Central memory CD8-positive, alpha-beta T cell (primary cell): ENCODE results near the gene RPL29.

ENCODE experiments used
- ATAC-seq: fragments of 150-1000 bp; cut with Tn5 transposase; replicated peaks from 2 replicates; pipeline ENCODE4 v1.10.0; 2022; ENCODE audit warnings: mild to moderate bottlenecking, moderate FRiP score, moderate number of reproducible peaks; ENCODE audit not compliant: poor library complexity, severe bottlenecking; ENCODE audit errors: extremely low read depth
- DNase-seq, 2 donors: peaks; one replicate each; pipeline ENCODE4 v3.0.0; 2021; ENCODE audit warnings: low spot score in 2 of 2
- H3K27ac Mint-ChIP-seq: one replicate; pipeline ENCODE4 v1.8.0; 2022; ENCODE audit warnings: low read depth, mild to moderate bottlenecking, moderate library complexity, mixed read lengths
- H3K27me3 Mint-ChIP-seq: one replicate; pipeline ENCODE4 v1.8.0; 2022; ENCODE audit warnings: mixed read lengths
- H3K36me3 Mint-ChIP-seq: one replicate; pipeline ENCODE4 v1.8.0; 2022; ENCODE audit warnings: mild to moderate bottlenecking, moderate library complexity, mixed read lengths; ENCODE audit not compliant: insufficient read depth
- H3K4me1 Mint-ChIP-seq: one replicate; pipeline ENCODE4 v1.8.0; 2022; ENCODE audit warnings: mixed read lengths
- H3K4me3 Mint-ChIP-seq: one replicate; pipeline ENCODE4 v1.8.0; 2022; ENCODE audit warnings: mild to moderate bottlenecking, moderate library complexity, mixed read lengths
- H3K9me3 Mint-ChIP-seq: one replicate; pipeline ENCODE4 v1.8.0; 2022; ENCODE audit warnings: mixed read lengths

The RPL29 gene

DNA sequence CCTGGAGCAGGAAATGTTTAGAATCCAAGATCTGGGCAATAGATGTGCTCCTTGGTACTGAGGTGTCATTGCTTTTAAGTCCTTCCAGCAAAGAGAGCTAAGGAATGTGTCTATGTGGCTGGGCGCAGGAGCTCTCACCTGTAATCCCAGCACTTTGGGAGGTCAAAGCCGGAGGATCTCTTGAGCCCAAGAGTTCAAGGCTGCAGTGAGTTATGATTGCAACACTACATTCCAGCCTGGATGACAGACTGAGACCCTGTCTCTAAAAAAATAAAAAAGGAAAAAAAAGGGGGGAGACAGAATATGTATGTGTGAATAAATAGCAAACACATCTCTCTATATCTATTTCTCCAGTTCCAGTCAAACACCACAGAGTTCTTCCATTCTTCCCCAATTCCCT lies 44.8 kb downstream of the RPL29 start:
- Mint-ChIP-seq H3K4me1 (no peaks in the 10 kb centered on the region), H3K36me3 (no peaks in the 10 kb centered on the region), H3K4me3 (no peak overlapping the region), H3K27me3 (peaks cover 24% of the 10 kb centered on the region), H3K9me3 (no peaks in the 10 kb centered on the region), H3K27ac (no peak overlapping the region)
- ATAC-seq, result no peak
- DNase-seq, result no peak

DNA sequence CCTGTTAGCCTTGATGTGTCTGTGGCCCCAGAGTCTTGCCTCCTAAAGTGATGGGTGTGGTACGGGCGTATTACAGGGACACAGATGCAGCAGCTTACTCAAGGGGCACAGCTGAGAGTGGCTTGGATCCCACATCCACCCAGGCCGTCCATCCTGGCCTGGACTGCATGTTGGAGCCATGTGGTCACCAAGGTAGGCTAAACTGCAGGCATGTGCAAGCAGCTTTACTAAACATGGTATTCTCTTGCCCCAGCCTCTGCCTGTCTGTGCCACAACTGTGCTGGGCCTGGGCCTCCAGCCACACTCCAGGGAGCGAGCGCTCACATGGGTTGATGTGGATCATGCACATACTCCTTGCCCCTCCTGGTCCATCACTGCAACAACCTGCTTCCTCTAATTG lies 46.6 kb downstream of the RPL29 start:
- H3K36me3 Mint-ChIP-seq, result peaks cover 3% of the 10 kb centered on the region
- DNase-seq, result no peak
- no peak for ATAC-seq

DNA sequence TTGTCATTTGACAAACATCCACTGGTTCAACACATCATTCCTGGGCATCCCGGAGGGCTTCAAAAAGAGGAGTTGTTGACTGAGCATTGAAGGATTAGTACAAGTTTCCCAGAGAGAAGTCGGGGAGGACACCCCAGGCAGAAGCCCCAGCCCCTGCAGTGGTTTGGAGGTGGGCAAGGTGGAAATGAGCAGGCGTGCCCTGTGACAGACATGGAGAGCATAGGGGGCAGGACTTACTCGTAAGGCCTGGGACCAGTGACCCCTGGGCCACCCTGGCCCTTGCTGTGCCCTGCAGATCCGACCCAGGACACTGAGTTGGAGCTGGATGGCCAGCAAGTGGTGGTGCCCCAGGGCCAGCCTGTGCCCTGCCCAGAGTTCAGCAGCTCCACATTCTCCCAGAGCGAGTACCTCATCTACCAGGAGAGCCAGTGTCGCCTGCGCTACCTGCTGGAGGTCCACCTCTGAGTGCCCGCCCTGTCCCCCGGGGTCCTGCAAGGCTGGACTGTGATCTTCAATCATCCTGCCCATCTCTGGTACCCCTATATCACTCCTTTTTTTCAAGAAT lies 47.6 kb downstream of the RPL29 start:
- ATAC-seq, result no peak
- no peak overlapping the region for H3K27ac Mint-ChIP-seq
- peaks cover under 1% of the 10 kb centered on the region for H3K4me1 Mint-ChIP-seq
- peaks cover 2% of the 10 kb centered on the region for H3K27me3 Mint-ChIP-seq
- no peaks in the 10 kb centered on the region for H3K9me3 Mint-ChIP-seq
- no peak for DNase-seq
- peaks cover 3% of the 10 kb centered on the region for H3K36me3 Mint-ChIP-seq
- no peak overlapping the region for H3K4me3 Mint-ChIP-seq

More for the DNA sequence above, 46.6 kb downstream of the RPL29 start:
- no peak overlapping the region for H3K4me3 Mint-ChIP-seq
- H3K27ac Mint-ChIP-seq, result no peak overlapping the region
- H3K9me3 Mint-ChIP-seq, result no peaks in the 10 kb centered on the region
- H3K27me3 Mint-ChIP-seq, result peaks cover 12% of the 10 kb centered on the region
- no peaks in the 10 kb centered on the region for H3K4me1 Mint-ChIP-seq

DNA sequence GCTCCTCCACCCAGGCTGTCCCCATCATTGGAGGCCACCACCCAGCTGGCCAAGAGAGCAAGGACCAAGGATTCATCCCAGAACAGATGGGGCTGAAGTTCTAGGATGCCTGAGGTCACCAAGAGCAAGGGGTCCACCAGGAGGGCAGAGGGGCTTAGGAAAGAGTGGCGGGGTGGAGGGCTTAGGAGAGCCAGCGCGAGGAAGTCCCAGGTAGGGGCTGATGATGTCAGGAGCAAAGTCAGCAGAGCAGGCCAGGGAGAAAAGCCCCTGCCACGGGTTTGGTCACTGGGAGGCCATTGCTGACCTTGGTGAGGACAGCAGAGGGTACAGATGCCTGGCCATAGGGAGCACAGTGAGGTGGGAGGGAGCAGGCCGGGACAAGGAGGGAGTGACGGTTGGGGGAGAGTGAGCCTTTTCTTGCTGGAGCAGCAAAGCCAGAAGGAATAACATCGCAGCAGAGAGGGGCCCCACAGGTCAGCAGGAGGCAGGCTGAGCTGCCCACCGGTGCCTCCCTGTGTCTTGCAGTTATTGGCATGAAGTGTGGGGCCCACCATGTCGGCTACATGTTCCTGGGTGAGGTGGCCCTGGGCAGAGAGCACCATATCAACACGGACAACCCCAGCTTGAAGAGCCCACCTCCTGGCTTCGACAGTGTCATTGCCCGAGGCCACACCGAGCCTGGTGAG lies 48.3 kb downstream of the RPL29 start:
- Mint-ChIP-seq H3K27ac (no peak overlapping the region), H3K4me1 (peaks cover 7% of the 10 kb centered on the region), H3K4me3 (no peak overlapping the region), H3K27me3 (no peaks in the 10 kb centered on the region), H3K36me3 (peaks cover 3% of the 10 kb centered on the region), H3K9me3 (no peaks in the 10 kb centered on the region)
- DNase-seq, result no peak
- ATAC-seq, result no peak

DNA sequence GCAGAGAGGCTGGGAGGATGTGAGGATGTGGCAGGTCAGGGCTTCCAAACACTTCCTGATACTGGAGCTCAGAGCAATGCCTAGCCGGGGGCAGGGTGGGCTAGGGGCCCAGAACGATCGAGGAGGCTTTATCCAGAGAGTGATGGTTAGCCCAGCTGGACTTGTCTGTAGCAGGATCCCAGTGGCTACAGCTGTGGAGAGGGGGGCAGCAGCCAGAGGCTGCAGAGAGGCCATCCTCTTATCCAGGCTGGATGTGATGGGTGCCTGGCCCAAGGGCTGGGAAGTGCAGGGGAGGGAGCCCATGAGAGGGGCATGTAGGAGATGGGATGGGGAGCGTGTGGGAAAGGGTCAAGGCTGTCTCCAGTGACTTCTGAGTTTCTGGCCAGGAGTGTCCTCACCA lies 48.9 kb downstream of the RPL29 start:
- no peak overlapping the region for H3K4me3 Mint-ChIP-seq
- no peaks in the 10 kb centered on the region for H3K27me3 Mint-ChIP-seq
- H3K27ac Mint-ChIP-seq, result no peak overlapping the region
- no peaks in the 10 kb centered on the region for H3K9me3 Mint-ChIP-seq
- H3K4me1 Mint-ChIP-seq, result peaks cover 13% of the 10 kb centered on the region
- DNase-seq (no peak), ATAC-seq (no peak)
- peaks cover 5% of the 10 kb centered on the region for H3K36me3 Mint-ChIP-seq

DNA sequence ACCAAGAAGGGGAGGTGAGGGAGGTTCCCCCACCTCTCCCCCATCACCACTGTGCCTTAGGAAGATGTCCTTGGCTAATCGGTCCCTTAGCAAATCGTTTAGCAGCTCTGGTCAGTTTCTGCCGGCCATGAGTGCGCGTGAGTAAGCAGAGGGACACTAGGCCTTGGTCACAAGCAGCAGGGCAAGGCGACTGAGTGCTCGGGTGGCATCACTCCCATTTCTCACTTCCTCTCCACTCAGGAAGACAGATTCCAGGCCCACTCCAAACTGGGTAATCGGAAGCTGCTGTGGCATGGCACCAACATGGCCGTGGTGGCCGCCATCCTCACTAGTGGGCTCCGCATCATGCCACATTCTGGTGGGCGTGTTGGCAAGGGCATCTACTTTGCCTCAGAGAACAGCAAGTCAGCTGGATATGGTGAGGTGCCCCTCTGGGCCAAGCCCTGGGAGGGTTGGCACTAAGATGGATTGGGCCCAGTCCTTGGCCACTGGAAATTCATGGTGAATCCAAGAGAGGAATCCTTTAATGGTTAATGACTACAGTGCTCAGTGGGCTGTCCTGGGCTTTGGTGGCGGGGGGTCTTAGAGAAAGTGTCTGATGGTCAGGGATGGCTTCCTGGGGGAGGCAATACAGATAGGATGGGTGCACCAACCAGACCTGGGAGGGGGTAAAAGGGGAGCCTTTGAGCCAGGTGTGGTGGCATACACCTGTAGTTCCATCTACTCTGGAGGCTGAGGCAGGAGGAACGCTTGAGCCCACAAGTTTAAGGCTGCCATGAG lies 49.6 kb downstream of the RPL29 start:
- no peak overlapping the region for H3K27ac Mint-ChIP-seq
- H3K4me3 Mint-ChIP-seq, result no peak overlapping the region
- H3K27me3 Mint-ChIP-seq, result no peaks in the 10 kb centered on the region
- ATAC-seq, result no peak
- peaks cover 6% of the 10 kb centered on the region for H3K36me3 Mint-ChIP-seq
- H3K4me1 Mint-ChIP-seq, result peaks cover 19% of the 10 kb centered on the region
- no peak for DNase-seq
- no peaks in the 10 kb centered on the region for H3K9me3 Mint-ChIP-seq

DNA sequence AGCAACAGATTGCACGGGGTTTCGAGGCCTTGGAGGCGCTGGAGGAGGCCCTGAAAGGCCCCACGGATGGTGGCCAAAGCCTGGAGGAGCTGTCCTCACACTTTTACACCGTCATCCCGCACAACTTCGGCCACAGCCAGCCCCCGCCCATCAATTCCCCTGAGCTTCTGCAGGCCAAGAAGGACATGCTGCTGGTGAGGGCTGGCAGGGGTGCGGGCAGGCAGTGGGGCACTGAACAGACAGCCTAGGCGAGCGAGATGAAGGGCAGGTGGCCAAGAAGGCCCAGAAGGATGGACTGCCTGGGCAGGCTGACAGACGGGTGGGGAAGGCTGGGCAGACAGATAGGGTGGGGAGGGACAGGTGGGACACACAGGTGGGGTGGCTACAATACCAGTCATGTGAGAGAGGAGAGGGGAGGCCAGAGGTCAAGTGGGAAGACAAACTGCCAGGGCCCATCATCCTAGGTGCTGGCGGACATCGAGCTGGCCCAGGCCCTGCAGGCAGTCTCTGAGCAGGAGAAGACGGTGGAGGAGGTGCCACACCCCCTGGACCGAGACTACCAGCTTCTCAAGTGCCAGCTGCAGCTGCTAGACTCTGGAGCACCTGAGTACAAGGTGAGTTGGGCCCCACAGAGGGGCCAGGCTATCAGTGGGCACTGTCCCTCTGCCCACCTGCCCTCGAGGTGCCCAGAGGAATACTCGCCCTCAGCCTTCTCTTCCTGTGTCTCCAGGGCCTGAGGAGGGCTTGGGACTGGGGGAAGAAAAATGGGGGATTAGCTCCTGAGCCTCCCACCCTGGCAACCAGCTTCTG lies 50.5 kb downstream of the RPL29 start:
- Mint-ChIP-seq H3K4me1 (peaks cover 28% of the 10 kb centered on the region), H3K4me3 (no peak overlapping the region), H3K9me3 (no peaks in the 10 kb centered on the region), H3K27ac (no peak overlapping the region), H3K36me3 (peaks cover 6% of the 10 kb centered on the region), H3K27me3 (no peaks in the 10 kb centered on the region)
- DNase-seq (no peak), ATAC-seq (no peak)

DNA sequence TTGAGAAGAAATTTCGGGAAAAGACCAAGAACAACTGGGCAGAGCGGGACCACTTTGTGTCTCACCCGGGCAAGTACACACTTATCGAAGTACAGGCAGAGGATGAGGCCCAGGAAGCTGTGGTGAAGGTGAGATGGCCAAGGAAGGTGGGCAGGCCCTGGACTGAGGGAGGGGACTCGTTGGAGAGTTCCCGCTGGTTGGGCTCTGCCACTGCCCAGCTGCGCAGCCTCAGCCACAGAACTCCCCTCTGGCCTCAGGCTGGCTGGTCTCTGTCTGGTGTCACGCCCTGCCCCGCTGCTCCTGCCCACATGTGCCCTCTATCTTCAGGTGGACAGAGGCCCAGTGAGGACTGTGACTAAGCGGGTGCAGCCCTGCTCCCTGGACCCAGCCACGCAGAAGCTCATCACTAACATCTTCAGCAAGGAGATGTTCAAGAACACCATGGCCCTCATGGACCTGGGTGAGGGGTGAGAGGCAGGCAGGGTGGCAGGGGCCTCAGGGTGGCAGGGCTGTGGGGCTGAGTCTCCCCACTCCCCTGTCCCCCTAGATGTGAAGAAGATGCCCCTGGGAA lies 51.2 kb downstream of the RPL29 start:
- H3K27me3 Mint-ChIP-seq, result no peaks in the 10 kb centered on the region
- H3K36me3 Mint-ChIP-seq, result peaks cover 6% of the 10 kb centered on the region
- no peak for DNase-seq
- H3K4me3 Mint-ChIP-seq, result peak overlapping the region; percentile 56
- H3K4me1 Mint-ChIP-seq, result peaks cover 29% of the 10 kb centered on the region
- no peak for ATAC-seq
- no peaks in the 10 kb centered on the region for H3K9me3 Mint-ChIP-seq
- no peak overlapping the region for H3K27ac Mint-ChIP-seq
